Right atrium auricular region (tissue), 2 donors: ENCODE data around the gene HS3ST3A1. TPM values are rescaled to one million over a fixed set of nuclear protein-coding genes. Genes with fewer than 3 reads are reported as not detected.
A peak's percentile ranks its signal among the peaks of the same experiment; 100 is the strongest.

ENCODE experiments used
- DNase-seq: peaks from one replicate; pipeline ENCODE4 v3.0.0-alpha.2; 2019; ENCODE audit warnings: low spot score
- H3K27ac ChIP-seq, 2 donors: fragments of 200-600 bp; sonication (generic); 1 replicate in 1 of 2; 2 replicates in 1 of 2; pipeline ENCODE4 v1.5.1; 2016 to 2019
- H3K27me3 ChIP-seq, 2 donors: fragments of 200-600 bp; sonication (generic); one replicate each; pipeline versions ENCODE4 v1.5.1 to v1.6.0; 2017 to 2019
- H3K36me3 ChIP-seq: fragments of 200-600 bp; sonication (generic); one replicate; pipeline ENCODE4 v1.5.1; 2016
- H3K4me1 ChIP-seq, 2 donors: fragments of 200-600 bp; sonication (generic); one replicate each; pipeline versions ENCODE4 v1.5.1 to v1.6.0; 2017 to 2019
- H3K4me3 ChIP-seq, 2 donors: fragments of 200-600 bp; sonication (generic); 1 replicate in 1 of 2; 2 replicates in 1 of 2; pipeline ENCODE4 v1.5.1; 2017 to 2019; ENCODE audit warnings: mild to moderate bottlenecking in 1 of 2, moderate library complexity in 1 of 2
- H3K9me3 ChIP-seq, 2 donors: fragments of 200-600 bp; sonication (generic); one replicate each; pipeline ENCODE4 v1.5.1; 2019
- CTCF ChIP-seq, 2 donors: fragments of 200-600 bp; sonication (generic); IDR thresholded peaks; one replicate each; pipeline ENCODE4 v1.5.1; 2019; ENCODE audit warnings: antibody characterized with exemption in 2 of 2
- total RNA-seq, 2 donors: library from RNA; depleted of rRNA; stranded (reverse); fragments of >200 nt; gene quantifications; one replicate each; pipeline ENCODE4 v1.1.0, GENCODE V29; 2016

Gene HS3ST3A1
- total RNA-seq, 2 donors from 2014 or later: 5.6 TPM; not detected in 1

DNA sequence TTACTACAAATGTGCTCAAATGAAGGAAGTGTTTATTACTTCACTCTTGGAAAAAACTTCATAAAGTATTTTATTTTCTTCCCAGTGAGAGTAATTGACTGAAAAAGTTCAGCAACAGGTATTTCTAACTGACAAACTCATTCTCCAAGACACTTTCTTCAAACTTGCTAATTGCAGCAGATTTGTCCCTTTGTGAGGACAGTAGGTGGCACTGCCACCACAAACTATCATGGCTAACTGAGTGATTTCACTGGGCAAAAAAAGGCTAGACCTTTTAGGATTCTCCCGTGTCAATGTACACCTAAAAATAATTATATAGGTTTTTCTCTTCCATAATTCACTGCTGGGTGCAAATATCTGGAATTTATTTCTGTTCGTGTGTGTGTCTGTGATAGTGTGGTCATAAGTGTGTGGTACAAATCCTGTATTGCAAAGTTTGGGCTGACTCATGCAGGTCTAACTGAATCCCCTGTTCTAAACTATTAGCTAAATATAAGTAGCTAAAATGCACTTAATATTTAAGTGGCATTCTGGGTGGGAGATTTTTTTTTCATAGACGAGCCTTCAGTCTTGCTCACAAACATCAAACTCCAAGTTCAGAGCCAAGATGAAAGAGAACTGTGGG is 3.9 kb downstream of the HS3ST3A1 start:
- Histone ChIP-seq H3K36me3 (no peaks in the 10 kb centered on the region), H3K27me3 (peaks cover 14% of the 10 kb centered on the region in 2 donors), H3K27ac (no peak overlapping the region), H3K4me1 (peaks cover 0 to 15% of the 10 kb centered on the region in 2 donors), H3K9me3 (no peaks in the 10 kb centered on the region), H3K4me3 (no peak overlapping the region)
- TF ChIP-seq CTCF (IDR thresholded peaks at IDR 0.05): peak in 1 of 2 donors; percentile 72
- no peak for DNase-seq

- Histone ChIP-seq H3K27me3 (peaks cover 8 to 14% of the 10 kb centered on the region in 2 donors), H3K4me3 (no peak overlapping the region), H3K27ac (no peak overlapping the region), H3K4me1 (peaks cover 0 to 7% of the 10 kb centered on the region in 2 donors), H3K9me3 (no peaks in the 10 kb centered on the region), H3K36me3 (no peaks in the 10 kb centered on the region)
- no peak for DNase-seq
- no peak for TF ChIP-seq CTCF (IDR thresholded peaks at IDR 0.05)
These were observed 5.3 kb downstream of the HS3ST3A1 start for GRCh38 chr17:13596241-13596923.

DNA sequence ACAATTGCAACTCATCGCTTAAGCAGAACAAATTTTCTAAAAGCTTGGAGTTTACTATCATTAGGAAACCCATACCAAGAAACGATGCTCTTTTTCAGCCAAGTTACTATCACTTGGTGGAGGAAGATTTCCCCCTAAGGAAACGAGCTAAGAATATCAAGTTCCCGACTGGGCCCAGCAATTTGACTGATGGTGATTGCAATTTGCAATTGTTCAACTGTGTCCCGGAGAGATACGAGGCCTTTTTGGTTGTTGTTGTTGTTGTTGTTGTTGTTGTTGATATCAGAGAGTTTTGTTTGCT is 6.2 kb downstream of the HS3ST3A1 start:
- H3K27me3 ChIP-seq: peaks cover 0 to 14% of the 10 kb centered on the region in 2 donors
- TF ChIP-seq CTCF (IDR thresholded peaks at IDR 0.05): no peak
- no peaks in the 10 kb centered on the region for H3K9me3 ChIP-seq
- H3K4me1 ChIP-seq: no peaks in the 10 kb centered on the region
- H3K36me3 ChIP-seq: no peaks in the 10 kb centered on the region
- DNase-seq: no peak
- H3K27ac ChIP-seq: no peak overlapping the region
- no peak overlapping the region for H3K4me3 ChIP-seq

GRCh38 chr17:13594762-13595598 is 6.7 kb downstream of the HS3ST3A1 start:
- DNase-seq: peak; percentile 78
- no peak overlapping the region for H3K4me3 ChIP-seq
- H3K27me3 ChIP-seq: peaks cover 0 to 8% of the 10 kb centered on the region in 2 donors
- no peaks in the 10 kb centered on the region for H3K9me3 ChIP-seq
- TF ChIP-seq CTCF (IDR thresholded peaks at IDR 0.05): peak; percentile 79 to 91
- no peaks in the 10 kb centered on the region for H3K36me3 ChIP-seq
- H3K4me1 ChIP-seq: no peaks in the 10 kb centered on the region
- no peak overlapping the region for H3K27ac ChIP-seq

- no peaks in the 10 kb centered on the region for H3K4me1 ChIP-seq
- no peak for DNase-seq
- no peak for TF ChIP-seq CTCF (IDR thresholded peaks at IDR 0.05)
- H3K27me3 ChIP-seq: peaks cover 0 to 1% of the 10 kb centered on the region in 2 donors
- no peaks in the 10 kb centered on the region for H3K36me3 ChIP-seq
- H3K4me3 ChIP-seq: no peak overlapping the region
- no peaks in the 10 kb centered on the region for H3K9me3 ChIP-seq
- no peak overlapping the region for H3K27ac ChIP-seq
These were observed 7.4 kb downstream of the HS3ST3A1 start for GRCh38 chr17:13594310-13594709.
